GM21381 (cell line): ENCODE data around the gene PUS10.
"Not testable (repeated sequence)": the region's sequence is repeated elsewhere in the genome, so short reads cannot be mapped to it uniquely, and the experiment has no call there.

Experiments used
- ATAC-seq: cut with Tn5 transposase; IDR thresholded peaks from one replicate; pipeline ENCODE4 v1.9.1; 2021; ENCODE audit warnings: mild to moderate bottlenecking, moderate library complexity; ENCODE audit not compliant: unreplicated experiment

The PUS10 gene, protein sequence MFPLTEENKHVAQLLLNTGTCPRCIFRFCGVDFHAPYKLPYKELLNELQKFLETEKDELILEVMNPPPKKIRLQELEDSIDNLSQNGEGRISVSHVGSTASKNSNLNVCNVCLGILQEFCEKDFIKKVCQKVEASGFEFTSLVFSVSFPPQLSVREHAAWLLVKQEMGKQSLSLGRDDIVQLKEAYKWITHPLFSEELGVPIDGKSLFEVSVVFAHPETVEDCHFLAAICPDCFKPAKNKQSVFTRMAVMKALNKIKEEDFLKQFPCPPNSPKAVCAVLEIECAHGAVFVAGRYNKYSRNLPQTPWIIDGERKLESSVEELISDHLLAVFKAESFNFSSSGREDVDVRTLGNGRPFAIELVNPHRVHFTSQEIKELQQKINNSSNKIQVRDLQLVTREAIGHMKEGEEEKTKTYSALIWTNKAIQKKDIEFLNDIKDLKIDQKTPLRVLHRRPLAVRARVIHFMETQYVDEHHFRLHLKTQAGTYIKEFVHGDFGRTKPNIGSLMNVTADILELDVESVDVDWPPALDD

GRCh38 chr2:61017556-61018317 lies at the start of gene PUS10, which contains the start of gene PEX13:
TSS of gene PUS10 (minus strand) at chr2:61018255. CDS start at chr2:61011890, 6,365 bp downstream.
TSS of gene PEX13 (plus strand) at chr2:61017720. CDS start at chr2:61017760, 40 bp downstream.
- peak; percentile 75 for ATAC-seq

DNA sequence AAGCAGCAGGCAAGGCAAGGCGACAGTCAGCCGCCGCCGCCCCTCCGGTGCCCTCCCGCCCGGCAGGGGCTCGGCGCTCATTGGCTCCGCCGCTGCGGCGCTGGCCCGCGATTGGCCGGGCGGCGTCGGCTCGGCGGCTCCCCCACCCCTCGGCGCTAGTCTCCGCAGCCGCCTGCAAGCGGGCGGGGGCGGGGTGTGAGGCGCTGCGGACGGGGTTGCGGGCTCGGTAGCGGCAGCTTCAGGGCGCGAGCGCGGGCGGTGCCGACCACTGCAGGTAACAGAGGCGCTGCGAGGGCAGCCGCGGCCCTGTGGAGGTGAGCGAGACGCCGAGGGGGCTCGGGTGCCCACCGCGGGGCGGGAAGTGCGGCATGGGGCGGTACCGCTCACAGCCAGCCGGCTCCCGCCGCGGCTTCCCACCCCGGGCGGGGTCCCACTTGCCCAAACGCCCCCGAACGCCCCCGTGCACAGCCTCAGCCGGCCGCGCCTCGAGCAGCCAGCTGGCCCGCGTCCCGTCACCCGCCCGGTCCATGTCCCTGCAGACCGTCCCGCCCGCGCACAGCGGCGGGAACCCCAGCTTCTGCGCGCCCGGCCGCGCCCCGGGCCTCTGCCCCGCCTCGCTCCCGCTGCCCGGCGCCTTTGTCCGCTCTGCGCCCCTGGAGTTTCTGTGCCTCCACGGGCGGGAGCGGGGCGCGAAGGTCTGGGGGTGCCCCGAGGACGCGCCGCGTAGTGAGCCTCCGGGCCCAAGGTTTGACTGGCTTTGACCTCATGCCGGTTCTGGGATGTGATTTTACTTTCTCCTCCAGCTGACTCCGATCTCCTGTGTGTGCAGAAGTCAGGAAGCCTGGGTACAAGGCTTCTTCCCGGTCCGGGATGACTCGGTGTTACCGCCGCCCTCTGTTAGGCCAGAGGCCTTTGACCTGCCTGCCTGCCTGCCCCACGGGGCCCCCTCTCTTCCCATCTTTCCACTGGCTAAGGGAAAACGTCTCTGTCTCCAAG lies 48.0 kb upstream of the PUS10 start, which contains the start of gene SANBR:
TSS of gene SANBR (plus strand) at position 158 of the 996 bp plus-strand sequence. CDS start 4,480 bp downstream, outside the sequence.
- ATAC-seq, result peak; percentile 97

DNA sequence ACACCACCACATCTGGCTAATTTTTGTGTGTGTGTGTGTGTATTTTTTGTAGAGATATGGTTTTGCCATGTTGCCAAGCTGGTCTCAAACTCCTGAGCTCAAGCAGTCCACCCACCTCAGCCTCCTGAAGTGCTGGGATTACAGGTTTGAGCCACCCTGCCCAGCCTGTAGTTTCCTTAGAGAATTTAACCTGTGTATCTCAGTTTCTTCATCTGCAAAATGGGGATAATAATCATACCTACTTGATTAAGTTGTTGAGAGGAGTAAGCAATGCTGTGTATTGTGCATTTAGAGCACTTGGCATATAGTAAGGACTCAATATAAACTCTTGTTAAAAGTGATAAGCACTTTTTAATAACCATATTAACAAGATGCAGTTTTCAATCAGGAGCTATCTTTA lies 41.3 kb upstream of the PUS10 start:
- ATAC-seq, result no peak

DNA sequence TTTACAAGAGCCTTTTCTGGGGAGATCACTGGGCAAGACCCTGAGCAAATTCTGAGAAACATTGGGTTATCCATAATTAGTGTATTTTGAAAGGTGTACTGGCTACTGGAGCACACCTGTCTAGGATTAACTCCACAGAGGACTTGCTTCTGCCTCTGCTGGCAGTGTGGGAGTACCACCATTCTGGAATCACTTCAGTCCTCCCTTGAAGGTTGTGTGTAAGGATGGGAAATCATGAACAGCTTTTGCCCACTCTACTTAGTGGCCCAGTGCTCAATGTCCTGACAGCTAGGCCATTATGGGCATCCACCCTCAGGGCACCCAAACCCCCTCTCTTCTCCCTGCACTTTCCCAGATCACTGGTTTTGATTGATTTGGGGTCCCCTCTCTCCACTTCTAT lies 39.5 kb upstream of the PUS10 start:
- no peak for ATAC-seq

DNA sequence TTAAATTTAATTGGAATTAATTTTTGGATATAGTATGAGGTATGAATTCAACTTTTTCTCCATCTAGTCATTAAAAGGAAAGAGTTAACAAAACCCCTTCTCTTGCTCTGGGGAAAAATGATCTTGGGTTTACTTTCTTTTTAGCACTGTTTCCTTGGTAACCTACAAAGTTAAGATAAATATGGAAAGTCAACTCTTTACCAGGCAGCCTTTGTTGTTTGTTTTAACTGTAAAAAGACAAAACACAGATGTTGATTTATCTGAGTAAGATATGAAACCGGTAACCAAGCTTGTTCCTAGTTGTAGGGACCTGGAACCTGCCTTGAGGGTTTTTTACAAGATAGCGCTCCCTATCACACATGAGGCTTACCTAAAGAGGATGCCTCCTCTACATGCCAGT lies 37.5 kb upstream of the PUS10 start:
- no peak for ATAC-seq

DNA sequence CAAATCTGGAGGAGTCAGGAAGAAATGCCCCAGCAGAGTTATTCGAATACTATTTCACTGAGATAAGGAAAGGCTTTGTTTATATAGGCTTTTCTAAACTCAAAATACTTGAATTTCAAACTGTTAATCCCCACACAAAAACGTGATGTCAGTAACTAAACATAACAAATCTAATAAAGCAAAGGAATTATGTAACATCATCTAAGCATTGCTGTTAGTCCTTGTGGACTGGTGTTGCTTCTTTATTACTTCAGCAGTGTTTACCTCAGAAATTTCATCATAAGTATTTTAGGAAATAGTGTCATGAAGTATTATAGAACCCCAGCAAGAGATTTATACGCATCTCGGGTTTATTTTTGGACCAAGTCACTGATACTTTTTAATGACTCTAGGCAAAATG lies 27.9 kb upstream of the PUS10 start:
- ATAC-seq, result no peak

DNA sequence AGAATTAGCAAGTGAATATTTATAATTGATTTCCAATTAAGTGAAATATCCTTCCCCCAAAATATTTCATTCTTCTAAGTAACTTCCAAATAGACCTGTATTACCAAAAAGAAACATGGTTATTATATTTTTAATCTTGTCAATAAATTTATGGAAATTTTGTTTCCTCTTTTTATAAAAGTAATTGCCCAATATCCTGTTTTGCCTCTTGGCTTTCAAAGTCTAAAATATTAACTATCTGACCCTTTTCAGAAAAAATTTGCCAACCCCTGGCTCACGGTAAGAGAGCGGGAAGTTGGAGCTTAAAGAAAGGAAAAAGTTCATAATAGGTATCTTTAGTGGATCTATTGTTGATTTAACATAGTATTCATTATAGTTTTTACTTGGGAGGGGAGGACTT lies 27.2 kb upstream of the PUS10 start:
- ATAC-seq, result no peak

DNA sequence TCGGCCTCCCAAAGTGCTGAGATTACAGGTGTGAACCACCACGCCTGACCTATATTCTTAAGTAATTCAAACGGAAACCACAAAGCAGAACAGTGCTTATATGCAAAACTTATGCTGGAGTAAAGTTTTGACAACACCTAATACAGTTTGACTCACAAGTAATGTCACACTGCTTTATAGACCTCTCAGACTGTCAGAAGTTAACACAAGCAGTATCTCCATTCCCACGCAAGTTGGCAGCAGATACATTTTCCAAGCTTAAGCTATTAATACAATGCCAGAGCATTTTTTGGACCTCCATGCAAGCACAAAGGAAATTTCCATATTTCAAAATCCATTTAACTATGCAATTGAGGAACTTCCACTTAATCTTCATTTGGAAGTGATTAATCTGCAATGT lies 26.6 kb upstream of the PUS10 start:
- ATAC-seq, result no peak

DNA sequence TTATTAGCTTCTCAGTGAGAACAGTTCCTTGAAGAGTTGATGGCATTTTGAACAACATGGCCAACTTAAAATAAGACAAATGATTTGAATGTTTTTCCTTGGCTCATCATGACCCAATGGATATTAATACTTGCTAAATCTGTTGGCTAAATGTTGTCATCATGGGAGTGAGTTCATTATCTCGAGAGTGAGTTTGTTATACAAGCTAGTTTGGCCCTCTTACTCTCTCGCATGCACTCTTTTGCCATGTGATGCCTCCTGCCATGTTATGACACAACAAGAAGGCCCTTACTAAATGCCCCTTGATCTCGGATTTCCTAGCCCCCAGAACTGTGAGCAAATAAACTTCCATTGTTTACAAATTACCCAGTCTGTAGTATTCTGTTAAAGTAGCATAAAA lies 24.8 kb upstream of the PUS10 start:
- no peak for ATAC-seq

DNA sequence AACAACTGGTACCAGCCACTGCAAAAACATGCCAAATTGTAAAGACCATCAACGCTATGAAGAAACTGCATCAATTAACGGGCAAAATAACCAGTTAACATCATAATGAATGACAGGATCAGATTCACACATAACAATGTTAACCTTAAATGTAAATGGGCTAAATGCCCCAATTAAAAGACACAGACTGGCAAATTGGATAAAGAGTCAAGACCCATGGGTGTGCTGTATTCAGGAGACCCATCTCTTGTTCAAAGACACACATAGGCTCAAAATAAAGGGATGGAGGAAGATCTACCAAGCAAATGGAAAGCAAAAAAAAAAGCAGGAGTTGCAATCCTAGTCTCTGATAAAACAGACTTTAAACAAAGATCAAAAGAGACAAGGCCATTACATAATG lies 18.6 kb upstream of the PUS10 start:
- ATAC-seq, result not testable (repeated sequence)

DNA sequence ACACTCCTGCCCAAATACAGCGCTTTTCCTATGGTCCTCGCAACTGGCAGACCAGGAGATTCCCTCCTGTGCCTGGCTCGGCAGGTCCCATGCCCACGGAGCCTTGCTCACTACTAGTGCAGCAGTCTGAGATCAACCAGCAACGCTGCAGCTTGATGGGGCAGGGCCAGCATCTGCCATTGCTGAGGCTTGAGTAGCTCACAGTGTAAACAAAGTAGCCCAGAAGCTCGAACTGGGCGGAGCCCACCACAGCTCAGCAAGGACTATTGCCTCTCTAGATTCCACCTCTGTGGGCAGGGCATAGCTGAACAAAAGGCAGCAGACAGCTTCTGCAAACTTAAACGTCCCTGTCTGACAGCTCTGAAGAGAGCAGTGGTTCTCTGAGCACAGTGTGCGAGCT lies 16.5 kb upstream of the PUS10 start:
- ATAC-seq, result not testable (repeated sequence)

DNA sequence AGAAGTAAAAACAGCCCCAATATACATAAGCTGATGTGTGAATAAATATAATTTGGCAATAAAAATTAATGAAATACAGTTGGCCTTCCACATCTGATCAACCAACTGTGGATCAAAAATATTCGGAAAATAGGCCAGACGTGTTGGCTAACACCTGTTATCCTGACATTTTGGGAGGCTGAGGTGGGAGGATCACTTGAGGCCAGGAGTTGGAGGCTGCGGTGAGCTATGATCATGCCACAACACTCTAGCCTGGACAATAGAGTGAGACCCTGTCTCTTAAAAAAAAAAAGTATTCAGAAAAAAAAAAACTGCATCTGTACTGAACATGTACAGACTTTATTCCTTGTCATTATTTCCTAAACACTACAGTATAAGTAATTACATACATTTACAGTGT lies 11.5 kb upstream of the PUS10 start:
- ATAC-seq, result no peak

DNA sequence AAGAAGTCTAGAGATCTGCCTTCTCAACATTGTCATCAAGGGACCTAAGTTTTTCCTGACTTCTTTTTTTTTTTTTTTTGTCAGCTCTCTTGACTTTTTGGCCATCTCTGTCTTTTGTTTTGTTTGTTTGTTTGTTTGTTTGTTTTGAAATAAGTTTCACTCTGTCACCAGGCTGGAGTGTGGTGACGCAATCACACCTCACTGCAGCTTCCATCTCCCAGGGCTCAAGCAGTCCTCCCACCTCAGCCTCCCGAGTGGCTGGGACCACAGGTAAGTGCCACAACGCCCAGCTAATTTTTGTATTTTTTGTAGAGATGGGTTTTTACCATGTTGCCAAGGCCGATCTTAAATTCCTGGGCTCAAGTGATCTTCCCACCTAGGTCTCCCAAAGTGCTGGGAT lies 5.6 kb upstream of the PUS10 start:
- ATAC-seq, result no peak

GRCh38 chr2:61021228-61021660 lies 3.2 kb upstream of the PUS10 start:
- ATAC-seq, result no peak

DNA sequence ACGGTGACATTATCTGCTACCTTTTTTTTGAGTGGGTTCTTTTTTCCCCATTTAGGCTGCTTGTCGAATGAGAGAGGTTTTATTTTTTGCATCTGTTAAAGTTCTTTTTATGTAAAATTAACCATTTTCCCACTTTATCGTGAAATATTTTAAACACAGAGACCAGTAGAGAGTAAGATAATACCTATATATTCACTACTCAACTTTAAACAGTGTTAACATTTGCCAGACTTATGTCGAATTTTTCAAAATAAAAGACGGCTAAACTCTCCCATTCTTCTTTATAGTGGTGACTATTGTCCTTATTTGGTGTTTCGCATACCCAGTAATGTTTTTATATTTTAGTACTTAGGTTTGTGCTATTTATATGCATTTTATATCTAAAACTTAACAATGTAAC lies 743 bp upstream of the PUS10 start:
- no peak for ATAC-seq

DNA sequence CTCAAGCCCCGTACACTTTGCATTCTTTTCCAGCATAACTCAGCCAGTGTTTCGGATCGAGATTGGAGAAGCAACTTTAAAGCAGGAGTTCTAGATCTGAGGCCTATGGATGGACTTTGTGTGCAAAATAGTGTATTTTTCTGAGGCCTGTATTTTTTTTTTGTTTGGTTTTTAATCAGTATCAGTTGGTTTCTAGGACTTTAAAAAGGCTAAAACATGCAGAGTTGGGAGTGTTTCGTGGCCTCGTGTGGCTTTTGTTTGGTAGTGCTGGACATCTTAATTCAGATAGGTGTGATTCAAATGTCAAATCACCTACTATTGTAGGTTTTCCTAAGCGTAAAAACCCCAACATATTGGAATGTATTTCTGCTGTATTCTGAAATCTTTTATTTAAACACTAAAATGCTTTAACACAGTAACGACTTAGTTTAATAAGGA lies 282 bp upstream of the PUS10 start:
- peak; percentile 18 for ATAC-seq

GRCh38 chr2:61017003-61017555 lies 976 bp downstream of the PUS10 start:
- ATAC-seq, result peak; percentile 59

DNA sequence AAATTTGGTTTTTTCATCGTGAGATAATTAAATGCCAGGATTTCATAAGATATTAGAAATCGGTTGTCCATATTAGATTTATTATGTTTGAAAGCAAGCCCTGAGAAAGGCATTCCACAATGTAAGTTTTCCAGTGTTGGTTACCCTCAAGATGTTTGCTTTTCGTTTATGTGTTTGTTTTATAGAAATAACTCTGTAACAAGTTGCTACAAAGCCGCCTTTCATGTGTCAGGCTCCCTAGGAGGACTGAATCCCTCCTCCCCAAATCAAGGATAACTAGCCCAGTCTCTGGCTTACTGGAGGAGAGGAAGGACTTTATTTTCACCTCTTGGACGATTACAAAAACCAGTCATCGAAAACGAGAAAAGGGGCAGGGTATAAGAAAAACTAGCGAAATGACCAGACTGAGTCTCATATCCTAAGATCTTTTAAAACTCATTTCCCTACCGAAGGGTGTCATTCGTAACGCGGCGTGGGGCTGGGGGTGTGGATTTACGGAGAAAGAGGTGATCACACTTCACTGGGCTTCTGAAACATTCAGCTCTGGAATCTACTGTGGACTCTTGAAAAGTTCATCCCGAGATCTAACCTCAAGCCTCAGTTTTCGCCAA lies 1.6 kb downstream of the PUS10 start:
- peak; percentile 12 for ATAC-seq

DNA sequence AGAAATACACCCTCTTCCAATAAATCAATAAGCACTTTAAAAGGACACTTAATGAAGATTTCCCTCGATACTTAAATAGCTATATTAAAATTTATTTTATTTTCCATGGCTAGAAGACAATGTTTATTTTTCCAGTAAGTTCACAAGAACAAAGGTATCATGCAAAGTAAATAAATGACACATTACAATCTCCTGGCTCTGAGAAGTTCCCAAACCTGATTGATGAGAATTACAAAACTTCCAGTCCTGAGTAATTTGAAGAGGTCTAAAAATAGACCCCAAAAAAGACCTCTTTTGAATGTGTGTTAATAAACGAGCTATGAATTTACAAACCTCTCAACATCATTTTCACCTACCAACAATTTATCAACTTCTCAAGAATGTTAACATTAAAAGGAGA lies 2.1 kb downstream of the PUS10 start:
- ATAC-seq, result no peak

DNA sequence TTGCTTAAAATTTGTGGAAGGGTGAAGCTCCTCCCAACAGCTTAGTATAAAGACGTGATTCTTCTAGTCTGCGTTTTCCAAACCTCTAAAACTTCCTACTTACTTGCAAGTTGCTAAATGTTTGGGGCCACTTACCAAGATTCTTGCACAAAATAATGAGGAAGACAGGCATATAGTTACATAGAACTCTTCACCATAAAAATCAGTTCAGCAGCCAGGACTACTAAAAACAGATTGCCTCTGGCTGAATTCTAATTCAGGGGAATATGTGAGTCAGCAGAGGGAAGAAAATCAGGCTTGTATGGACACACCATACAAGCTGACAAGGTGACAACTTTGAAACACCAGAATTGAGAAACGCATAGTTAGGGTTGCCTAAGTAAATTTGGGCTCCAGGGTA lies 3.3 kb downstream of the PUS10 start:
- no peak for ATAC-seq
